ENCODE results near the gene APH1B. TPM values are rescaled to one million over a fixed set of nuclear protein-coding genes. Genes with fewer than 3 reads are reported as not detected.

Gene APH1B
- total and polyA plus RNA-seq, 10 donors, result 8.7 to 51.5 (median 30.2) TPM

- peak overlapping the region in 5 of 8 donors; percentile 22 to 44 (median 27) for H3K27ac ChIP-seq
- TF ChIP-seq POLR2A (IDR thresholded peaks at IDR 0.05) (no peak), POLR2AphosphoS5 (IDR thresholded peaks at IDR 0.05) (no peak), CTCF (IDR thresholded peaks at IDR 0.05 in 8 of 11, conservative IDR thresholded peaks at IDR 0.05 in 3 of 11) (no peak)
- H3K4me3 ChIP-seq, result no peak overlapping the region
- H3K27me3 ChIP-seq (replicated peaks in 1 of 7), result no peaks in the 10 kb centered on the region
- intact Hi-C loops (cut with DNase I; ENCODE audit: low total_unique reads), result no loop called here
- no peaks in the 10 kb centered on the region for H3K9me3 ChIP-seq
- DNase-seq, result no peak
- H3K36me3 ChIP-seq, result peaks cover 2 to 100% (median 73%) of the 10 kb centered on the region in 6 donors
- peaks cover 0 to 10% (median 3%) of the 10 kb centered on the region in 6 donors for H3K4me1 ChIP-seq
Measured at GRCh38 chr15:63261311-63261710, 16.1 kb upstream of the APH1B start.

- TF ChIP-seq POLR2A (IDR thresholded peaks at IDR 0.05), result no peak
- TF ChIP-seq CTCF (IDR thresholded peaks at IDR 0.05 in 8 of 11, conservative IDR thresholded peaks at IDR 0.05 in 3 of 11), result no peak
- TF ChIP-seq POLR2AphosphoS5 (IDR thresholded peaks at IDR 0.05), result no peak
- 90 to 96% (median 94%) methylated on average over 6 of the region's 6 CpGs for WGBS, 5 donors
Measured at GRCh38 chr15:63263519-63263918, 13.9 kb upstream of the APH1B start.

GRCh38 chr15:63264688-63265293 lies 12.6 kb upstream of the APH1B start:
- Histone ChIP-seq H3K9me3 (no peaks in the 10 kb centered on the region), H3K27me3 (replicated peaks in 1 of 7) (no peaks in the 10 kb centered on the region), H3K36me3 (peaks cover 2 to 98% (median 49%) of the 10 kb centered on the region in 6 donors), H3K4me1 (peaks cover 0 to 10% (median 3%) of the 10 kb centered on the region in 6 donors), H3K4me3 (no peak overlapping the region), H3K27ac (no peak overlapping the region)
- WGBS, 5 donors, result 91 to 98% (median 94%) methylated on average over 1 of the region's 1 CpG
- intact Hi-C loops (cut with DNase I; ENCODE audit: low total_unique reads), result no loop called here
- TF ChIP-seq POLR2AphosphoS5 (IDR thresholded peaks at IDR 0.05) (no peak), CTCF (IDR thresholded peaks at IDR 0.05 in 8 of 11, conservative IDR thresholded peaks at IDR 0.05 in 3 of 11) (no peak), POLR2A (IDR thresholded peaks at IDR 0.05) (no peak)
- DNase-seq, result no peak

More at GRCh38 chr15:63263519-63263918, 13.9 kb upstream of the APH1B start:
- Histone ChIP-seq H3K4me3 (no peak overlapping the region), H3K9me3 (no peaks in the 10 kb centered on the region), H3K36me3 (peaks cover 2 to 100% (median 59%) of the 10 kb centered on the region in 6 donors), H3K4me1 (peaks cover 0 to 10% (median 3%) of the 10 kb centered on the region in 6 donors), H3K27me3 (replicated peaks in 1 of 7) (no peaks in the 10 kb centered on the region), H3K27ac (no peak overlapping the region)
- no peak for DNase-seq
- intact Hi-C loops (cut with DNase I; ENCODE audit: low total_unique reads), result no loop called here

GRCh38 chr15:63274427-63274826 lies 3.0 kb upstream of the APH1B start:
- intact Hi-C loops (cut with DNase I; ENCODE audit: low total_unique reads), result loop anchor here (10.0 kb wide), 2 partner anchors 90 to 230 kb away; partner anchors contain the start of genes RAB8B and TPM1
- DNase-seq, result no peak
- Histone ChIP-seq H3K4me3 (no peak overlapping the region), H3K27ac (peak overlapping the region in 3 of 8 donors; percentile 6 to 31 (median 9)), H3K9me3 (no peaks in the 10 kb centered on the region), H3K27me3 (replicated peaks in 1 of 7) (no peaks in the 10 kb centered on the region), H3K4me1 (peaks cover 0 to 38% (median 21%) of the 10 kb centered on the region in 6 donors), H3K36me3 (peaks cover 0 to 16% (median 5%) of the 10 kb centered on the region in 6 donors)
- TF ChIP-seq POLR2A (IDR thresholded peaks at IDR 0.05), result no peak
- no peak for TF ChIP-seq POLR2AphosphoS5 (IDR thresholded peaks at IDR 0.05)
- no peak for TF ChIP-seq CTCF (IDR thresholded peaks at IDR 0.05 in 8 of 11, conservative IDR thresholded peaks at IDR 0.05 in 3 of 11)
- 48 to 76% (median 58%) methylated on average over 3 of the region's 3 CpGs for WGBS, 5 donors
